Measurements from ENCODE around the gene MAST2. TPM values are rescaled to one million over a fixed set of nuclear protein-coding genes. Genes with fewer than 3 reads are reported as not detected.

MAST2 gene
- total RNA-seq, 1 experiment from 2014 or later: 41.9 TPM

- TF ChIP-seq CTCF (IDR thresholded peaks at IDR 0.05 in 2 of 3, conservative IDR thresholded peaks at IDR 0.05 in 1 of 3; ENCODE audit: borderline replicate concordance in 1 of 3, insufficient read depth in 1 of 3, low read depth in 2 of 3, low read length in 2 of 3) (no peak), ATF3 (IDR thresholded peaks at IDR 0.05) (no peak), FOSL1 (IDR thresholded peaks at IDR 0.05; ENCODE audit: low read depth) (no peak), MAX (IDR thresholded peaks at IDR 0.05) (no peak)
Observed at GRCh38 chr1:46041551-46041950, 238.1 kb downstream of the MAST2 start (continued).

DNA sequence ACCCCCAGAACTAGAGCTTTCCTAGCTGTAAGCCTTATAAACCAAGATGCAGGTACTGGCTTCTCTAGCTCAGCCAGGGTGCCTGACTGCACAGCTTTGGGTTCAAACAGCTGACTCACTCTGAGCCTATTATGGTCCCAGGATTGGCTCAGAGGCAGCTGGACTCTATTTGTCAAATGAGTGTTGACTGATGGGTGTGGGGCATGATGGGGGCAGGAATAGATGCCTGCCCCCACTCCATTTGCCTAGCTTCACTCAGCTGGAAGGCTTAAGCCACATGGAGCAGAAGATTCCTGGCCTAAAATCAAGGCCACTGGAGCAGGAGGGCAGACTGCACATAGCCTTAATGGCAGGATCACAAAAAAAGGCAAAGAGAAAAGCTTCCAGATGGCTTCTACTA, 238.6 kb downstream of the MAST2 start:
- Histone ChIP-seq H3K36me3 (ENCODE audit: control insufficient read depth in 1 of 2, insufficient read depth in 2 of 2, low read length in 2 of 2) (no peaks in the 10 kb centered on the region), H3K9ac (ENCODE audit: low read length) (no peak overlapping the region), H2AFZ (ENCODE audit: low read depth, low read length, poor library complexity, severe bottlenecking) (no peak overlapping the region), H3K79me2 (ENCODE audit: insufficient read depth, low read length) (no peaks in the 10 kb centered on the region), H3K9me2 (ENCODE audit: insufficient read depth) (no peaks in the 10 kb centered on the region), H3K4me3 (replicated peaks in 1 of 2; ENCODE audit: low read depth in 1 of 2, low read length in 2 of 2) (no peak overlapping the region), H3K4me1 (ENCODE audit: control insufficient read depth in 1 of 2, insufficient read depth in 2 of 2, low read length in 2 of 2) (peaks cover 7 to 11% of the 10 kb centered on the region in 2 experiments; a peak in 3 of 4 replicates), H3K4me2 (ENCODE audit: low read length) (no peak overlapping the region), H3K9me3 (ENCODE audit: control insufficient read depth in 1 of 2, insufficient read depth in 1 of 2, low read depth in 1 of 2, low read length in 2 of 2) (no peaks in the 10 kb centered on the region), H3K27ac (ENCODE audit: low read depth, low read length) (no peak overlapping the region), H3K27me3 (ENCODE audit: insufficient read depth, low read length) (no peaks in the 10 kb centered on the region), H4K20me1 (ENCODE audit: insufficient read depth) (no peaks in the 10 kb centered on the region)
- CTCF ChIA-PET: interaction anchor here (1.3 kb wide), 1 partner anchor 182 kb away, joined by 6 read pairs; no protein-coding TSS in a partner anchor
- no peak for DNase-seq (ENCODE audit: low read depth, low spot score)
- intact Hi-C loops (cut with micrococcal nuclease): no loop called here
- POLR2A ChIA-PET: no interaction called here
- RAD21 ChIA-PET (ENCODE audit: low non-redundant PET in 1 of 2, low total read pairs in 2 of 2, uncharacterized antibody in 2 of 2, unreplicated experiment in 2 of 2): no interaction called here
- BruUV-seq (replicated peaks): no TSS peak
- no peak for ATAC-seq
- TF ChIP-seq TCF7L2 (IDR thresholded peaks at IDR 0.05; ENCODE audit: borderline replicate concordance, extremely low read depth, insufficient read depth, insufficient read length) (no peak), EZH2 (IDR thresholded peaks at IDR 0.05) (no peak), CTCF (IDR thresholded peaks at IDR 0.05 in 2 of 3, conservative IDR thresholded peaks at IDR 0.05 in 1 of 3; ENCODE audit: borderline replicate concordance in 1 of 3, insufficient read depth in 1 of 3, low read depth in 2 of 3, low read length in 2 of 3) (no peak), CBX3 (IDR thresholded peaks at IDR 0.05; ENCODE audit: low read depth) (no peak), EGR1 (IDR thresholded peaks at IDR 0.05; ENCODE audit: low read depth) (no peak), FOSL1 (IDR thresholded peaks at IDR 0.05; ENCODE audit: low read depth) (no peak), YY1 (IDR thresholded peaks at IDR 0.05; ENCODE audit: extremely low read depth, insufficient replicate concordance, low read depth, low read length) (no peak), POLR2A (IDR thresholded peaks at IDR 0.05; ENCODE audit: borderline replicate concordance, extremely low read depth, insufficient read depth, insufficient read length) (no peak), MAX (IDR thresholded peaks at IDR 0.05) (no peak), CEBPB (IDR thresholded peaks at IDR 0.05; ENCODE audit: low read depth) (no peak), EZH2phosphoT487 (IDR thresholded peaks at IDR 0.05; ENCODE audit: borderline replicate concordance) (no peak), POLR2AphosphoS5 (IDR thresholded peaks at IDR 0.05; ENCODE audit: low read depth, low read length) (no peak), SP1 (IDR thresholded peaks at IDR 0.05; ENCODE audit: low read depth) (no peak), ZNF274 (IDR thresholded peaks at IDR 0.05; ENCODE audit: low read depth, low read length) (no peak), JUND (IDR thresholded peaks at IDR 0.05) (no peak)
- TF ChIP-seq, protein P1, sequence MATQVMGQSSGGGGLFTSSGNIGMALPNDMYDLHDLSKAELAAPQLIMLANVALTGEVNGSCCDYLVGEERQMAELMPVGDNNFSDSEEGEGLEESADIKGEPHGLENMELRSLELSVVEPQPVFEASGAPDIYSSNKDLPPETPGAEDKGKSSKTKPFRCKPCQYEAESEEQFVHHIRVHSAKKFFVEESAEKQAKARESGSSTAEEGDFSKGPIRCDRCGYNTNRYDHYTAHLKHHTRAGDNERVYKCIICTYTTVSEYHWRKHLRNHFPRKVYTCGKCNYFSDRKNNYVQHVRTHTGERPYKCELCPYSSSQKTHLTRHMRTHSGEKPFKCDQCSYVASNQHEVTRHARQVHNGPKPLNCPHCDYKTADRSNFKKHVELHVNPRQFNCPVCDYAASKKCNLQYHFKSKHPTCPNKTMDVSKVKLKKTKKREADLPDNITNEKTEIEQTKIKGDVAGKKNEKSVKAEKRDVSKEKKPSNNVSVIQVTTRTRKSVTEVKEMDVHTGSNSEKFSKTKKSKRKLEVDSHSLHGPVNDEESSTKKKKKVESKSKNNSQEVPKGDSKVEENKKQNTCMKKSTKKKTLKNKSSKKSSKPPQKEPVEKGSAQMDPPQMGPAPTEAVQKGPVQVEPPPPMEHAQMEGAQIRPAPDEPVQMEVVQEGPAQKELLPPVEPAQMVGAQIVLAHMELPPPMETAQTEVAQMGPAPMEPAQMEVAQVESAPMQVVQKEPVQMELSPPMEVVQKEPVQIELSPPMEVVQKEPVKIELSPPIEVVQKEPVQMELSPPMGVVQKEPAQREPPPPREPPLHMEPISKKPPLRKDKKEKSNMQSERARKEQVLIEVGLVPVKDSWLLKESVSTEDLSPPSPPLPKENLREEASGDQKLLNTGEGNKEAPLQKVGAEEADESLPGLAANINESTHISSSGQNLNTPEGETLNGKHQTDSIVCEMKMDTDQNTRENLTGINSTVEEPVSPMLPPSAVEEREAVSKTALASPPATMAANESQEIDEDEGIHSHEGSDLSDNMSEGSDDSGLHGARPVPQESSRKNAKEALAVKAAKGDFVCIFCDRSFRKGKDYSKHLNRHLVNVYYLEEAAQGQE (IDR thresholded peaks at IDR 0.05; ENCODE audit: low read depth): no peak
